CD4-positive, alpha-beta T cell treated with Interleukin-12 subunit alpha and Interleukin-12 subunit beta, for 1 hour (primary cell): ENCODE results near the gene DAB2IP.

ENCODE experiments used
- DNase-seq: peaks from one replicate; pipeline ENCODE4 v3.0.0-alpha.2; 2020

The DAB2IP gene

DNA sequence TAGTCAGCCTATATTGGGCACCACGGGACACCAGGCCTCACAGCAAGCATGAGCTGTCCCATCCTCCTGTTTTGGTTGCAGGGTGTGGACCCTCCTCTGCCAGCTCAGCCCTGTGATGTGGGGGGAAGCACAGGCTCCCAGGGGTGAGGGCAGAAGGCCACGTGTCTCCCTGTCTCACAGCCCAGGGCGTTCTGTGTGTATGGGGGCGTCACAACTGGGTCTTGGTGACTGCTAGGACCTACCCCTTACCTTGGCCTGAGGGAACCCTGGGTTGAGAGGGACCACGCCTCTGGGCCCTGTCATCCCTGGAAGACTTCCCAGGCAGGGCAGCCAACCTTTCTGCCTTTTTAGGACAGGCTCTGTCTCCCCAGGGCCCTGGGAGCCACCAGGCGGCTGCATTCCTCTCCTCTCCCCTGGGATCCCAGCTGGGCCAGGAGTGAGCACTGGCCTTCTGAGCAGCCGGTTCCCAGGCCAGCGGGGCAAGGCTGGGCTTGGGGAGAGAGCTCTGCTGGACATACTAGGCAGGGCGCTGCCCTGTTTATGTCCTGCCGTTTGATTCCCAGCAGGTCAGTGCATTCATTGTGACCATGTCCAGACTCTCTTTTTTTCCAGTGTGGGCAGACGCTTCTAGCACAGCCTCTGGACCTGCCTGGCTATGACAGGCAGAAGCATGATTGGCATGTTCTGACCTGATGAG is 97.4 kb downstream of the DAB2IP start:
- DNase-seq, result no peak

DNA sequence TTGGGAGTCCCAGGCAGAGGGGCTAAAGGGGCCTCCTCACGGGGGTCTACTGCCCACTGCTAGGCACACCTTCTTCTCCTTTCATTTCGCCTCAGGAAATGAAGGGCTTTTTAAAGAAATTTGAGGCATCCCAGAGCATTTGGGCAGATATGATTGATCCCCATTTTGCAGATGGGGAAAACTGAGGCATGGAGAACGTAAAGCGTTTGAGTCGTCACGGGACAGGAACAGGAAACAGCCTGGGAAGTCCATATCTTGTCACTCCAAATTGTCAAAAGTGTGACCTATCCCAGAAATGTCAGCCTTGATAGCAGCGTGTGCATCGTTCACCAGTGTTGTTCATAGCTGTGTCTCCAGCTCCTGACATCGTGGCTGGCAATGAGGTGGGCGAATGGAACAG is 98.2 kb downstream of the DAB2IP start:
- no peak for DNase-seq

DNA sequence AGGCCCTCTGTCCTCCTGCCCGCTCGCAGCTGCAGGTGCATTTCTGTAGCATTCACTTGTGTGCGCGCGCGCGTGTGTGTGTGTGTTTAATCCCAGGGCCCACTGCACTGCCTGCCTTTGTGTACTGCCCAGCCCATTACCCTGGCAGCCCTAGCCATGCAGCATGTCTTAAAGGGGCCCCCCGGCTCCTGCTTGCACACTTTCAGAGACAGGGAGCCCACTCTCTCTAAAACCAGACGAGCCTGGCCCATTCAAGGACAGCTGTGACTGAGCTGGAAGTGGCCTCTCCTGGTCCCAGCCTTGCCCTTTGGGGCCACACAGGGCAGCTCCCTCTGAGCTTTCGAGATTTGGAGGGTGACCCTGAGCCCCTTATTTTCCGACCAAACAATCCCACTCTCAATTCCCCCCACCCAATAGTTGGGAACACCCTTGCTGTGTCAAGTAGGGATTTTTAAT is 98.9 kb downstream of the DAB2IP start:
- no peak for DNase-seq

DNA sequence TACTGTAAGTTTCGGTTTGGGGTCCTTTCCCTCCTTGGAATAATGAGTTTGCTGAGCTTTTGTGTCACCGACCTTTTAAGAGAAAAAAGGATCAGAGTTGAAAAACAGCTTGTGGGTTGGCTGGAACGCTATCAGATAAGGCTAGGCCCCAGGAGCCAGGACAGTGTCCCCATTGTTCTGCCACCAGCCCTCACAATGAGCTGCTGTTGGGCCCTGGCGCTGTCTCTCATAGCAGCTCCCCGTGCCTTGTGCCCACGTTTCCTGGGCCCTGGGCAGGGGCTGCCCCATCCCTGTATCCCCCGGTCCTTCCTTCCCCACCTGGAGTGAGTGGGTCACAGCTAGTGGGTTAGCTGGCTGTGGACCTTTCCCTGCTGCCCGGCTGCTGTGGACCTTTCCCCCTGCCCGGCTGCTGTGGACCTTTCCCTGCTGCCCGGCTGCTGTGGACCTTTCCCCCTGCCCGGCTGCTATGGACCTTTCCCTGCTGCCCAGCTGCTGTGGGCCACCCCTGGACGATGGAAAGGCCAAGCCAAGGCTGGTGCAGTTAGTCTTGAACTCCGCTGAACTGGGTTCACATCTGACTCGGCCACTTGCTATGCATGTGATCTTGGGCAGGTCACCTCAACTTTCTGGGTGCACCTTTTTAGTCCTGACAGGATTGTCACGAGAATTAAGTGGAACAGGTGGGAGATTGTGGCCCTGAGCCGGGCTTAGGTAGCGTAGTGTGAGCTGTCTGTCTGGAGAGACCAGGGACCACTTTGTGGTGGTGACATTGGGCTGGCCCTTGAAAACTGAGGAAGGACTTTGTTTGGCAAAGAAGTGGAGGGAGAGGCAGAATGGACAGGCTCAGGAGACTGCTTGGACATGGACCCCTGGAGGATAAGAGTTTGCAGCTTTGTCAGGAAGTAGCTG is 99.5 kb downstream of the DAB2IP start:
- no peak for DNase-seq

DNA sequence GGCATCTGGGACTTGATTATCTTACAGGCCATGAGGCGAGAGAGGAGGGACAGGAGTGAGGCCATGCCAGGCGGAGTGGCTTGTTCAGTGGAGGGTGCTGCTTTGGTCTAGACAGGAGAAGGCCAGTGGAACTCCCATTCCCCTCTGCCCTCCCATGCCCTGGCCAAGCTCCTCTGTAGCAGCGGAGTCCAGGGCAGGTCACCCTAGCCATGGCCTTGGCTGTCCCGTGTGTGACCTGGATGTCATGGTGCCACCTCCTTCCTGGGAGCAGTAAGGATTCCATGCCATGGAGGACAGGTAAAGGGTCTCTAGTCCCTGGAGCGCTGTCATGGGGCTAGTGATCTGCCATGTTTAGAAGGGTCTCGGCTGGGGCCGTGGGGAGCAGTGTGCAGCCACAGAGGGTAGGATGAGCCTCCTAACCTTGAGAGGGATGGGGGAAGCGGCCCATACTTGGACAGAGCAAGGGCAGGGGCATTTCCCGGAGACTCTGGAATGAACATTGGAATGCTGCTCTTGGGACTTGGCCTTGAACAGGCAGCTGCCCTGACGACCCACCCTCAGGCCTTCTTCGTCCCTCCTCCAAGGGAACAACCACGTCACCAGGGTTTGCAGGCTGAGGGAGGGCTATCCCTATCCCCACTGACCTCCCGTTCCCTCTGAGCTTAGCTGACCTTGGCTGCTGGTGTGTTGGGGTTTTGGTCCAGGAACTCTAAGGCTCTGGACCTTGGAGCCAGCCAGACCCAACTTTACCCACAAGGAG is 100.4 kb downstream of the DAB2IP start:
- DNase-seq, result no peak

DNA sequence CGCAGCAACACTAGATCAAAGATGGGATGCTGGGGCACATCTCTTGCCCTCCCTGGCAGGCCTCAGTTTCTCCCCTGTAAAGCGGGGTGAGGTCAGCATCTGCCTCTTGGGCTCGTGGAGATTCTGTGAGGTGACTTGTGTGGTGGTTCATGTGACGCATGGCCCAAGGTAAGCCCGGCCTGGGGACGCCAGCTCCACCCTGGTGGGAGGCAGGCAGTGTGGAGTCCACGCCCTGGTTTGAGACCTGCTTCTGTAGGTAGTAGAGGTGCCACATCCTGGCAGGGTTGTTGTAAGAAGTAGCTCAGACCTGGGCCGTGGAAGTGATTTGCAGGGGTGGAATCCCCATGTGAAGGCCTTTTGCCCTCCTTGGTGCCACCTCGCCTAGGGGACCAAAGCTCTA is 101.5 kb downstream of the DAB2IP start:
- no peak for DNase-seq

DNA sequence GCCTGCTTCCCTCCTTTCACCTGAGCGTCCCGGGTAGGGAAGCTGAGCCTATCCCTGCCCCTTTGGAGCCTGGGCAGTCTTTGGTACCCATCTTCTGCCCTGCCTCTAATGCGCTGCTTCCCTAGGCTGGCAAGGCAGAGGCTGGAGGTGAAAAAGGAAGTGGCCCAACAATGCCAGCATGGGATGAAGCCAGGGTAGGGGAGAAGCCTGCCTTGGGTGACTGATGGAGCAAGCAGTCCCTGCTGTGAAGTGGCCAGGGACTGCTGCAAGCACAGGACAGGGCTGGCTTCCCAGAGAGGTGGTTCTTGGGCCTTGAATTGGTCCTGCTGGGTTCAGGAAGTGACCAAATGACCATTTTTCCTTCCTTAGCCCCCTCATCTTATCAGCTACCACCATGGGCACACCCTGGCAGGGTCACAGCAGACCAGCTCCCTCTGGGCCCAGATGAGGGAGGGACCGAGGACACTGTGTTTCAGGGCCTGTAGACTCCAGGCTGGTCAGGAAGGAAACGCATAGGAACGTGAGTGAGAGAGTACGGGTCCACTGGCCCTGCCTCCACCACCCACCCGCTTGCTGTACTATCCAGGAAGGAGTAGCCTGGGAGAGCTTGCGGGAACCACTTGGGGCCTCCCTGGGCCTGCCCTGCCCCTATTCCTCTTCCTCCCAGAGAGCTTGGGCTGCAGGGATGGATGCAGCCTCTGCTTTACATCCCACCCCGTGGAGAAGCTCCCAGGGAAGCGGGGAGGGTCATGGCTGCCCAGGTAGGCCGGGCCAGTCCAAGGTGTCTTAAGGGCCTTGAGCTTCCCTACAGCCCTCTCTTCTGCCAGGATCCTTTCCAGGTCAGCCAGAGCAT is 102.6 kb downstream of the DAB2IP start:
- no peak for DNase-seq

DNA sequence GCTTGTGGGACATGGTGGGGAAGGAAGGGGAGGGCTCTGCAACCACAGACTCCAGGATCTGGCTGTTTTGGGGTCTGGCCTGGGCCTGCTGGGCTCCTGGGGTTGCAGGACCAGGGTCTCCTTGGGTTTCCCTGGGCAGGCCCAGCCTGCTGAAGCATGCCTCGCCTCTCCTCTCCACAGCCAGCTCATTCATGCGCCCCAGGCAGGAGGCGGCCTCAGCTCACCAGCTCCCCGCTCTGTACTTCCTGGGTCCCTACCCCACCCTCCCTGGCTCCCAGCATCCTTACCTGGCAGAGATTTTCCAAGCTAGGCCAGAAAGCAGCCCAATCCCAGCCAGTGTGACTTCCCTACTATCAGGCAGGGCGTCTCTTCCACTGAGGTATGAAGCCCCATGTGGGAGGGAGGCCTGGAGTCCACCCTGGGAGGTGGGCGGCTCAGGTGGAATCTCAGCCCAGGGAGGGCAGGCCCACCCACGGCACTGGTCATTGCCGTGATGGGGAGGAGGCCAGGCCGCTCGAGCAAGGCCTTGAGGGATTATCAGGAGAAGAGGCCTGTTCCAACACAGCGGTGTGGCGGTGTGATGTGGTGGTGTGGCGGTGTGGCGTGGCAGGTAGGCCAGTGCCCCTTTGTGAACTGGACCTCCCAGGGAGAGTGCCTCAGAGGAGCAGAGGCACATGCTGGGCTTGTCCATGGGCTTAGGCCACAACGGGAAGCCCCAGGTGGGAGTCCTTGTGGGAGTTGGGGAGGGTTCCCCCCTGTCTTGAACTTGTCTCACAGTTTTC is 103.4 kb downstream of the DAB2IP start:
- DNase-seq, result no peak

DNA sequence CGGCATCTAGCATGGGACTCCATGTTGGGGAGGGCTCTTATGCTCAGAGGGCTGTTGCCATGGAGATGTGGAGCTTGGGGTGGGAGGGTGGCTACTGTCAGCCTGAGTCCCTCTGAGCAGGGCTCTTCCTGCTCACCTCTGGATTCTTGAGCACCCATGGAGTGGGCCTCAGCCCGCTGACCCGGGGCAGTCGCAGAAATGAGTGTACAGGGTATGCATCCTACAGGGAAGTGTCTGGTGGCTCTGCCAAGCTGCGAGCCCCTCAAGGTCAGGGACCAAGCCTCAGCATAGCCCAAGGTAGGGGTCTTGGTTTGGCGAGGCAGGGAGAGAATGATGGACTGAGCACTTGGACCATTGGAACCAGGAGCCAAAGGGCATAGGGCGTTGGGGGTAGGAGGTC is 104.1 kb downstream of the DAB2IP start:
- DNase-seq, result no peak

DNA sequence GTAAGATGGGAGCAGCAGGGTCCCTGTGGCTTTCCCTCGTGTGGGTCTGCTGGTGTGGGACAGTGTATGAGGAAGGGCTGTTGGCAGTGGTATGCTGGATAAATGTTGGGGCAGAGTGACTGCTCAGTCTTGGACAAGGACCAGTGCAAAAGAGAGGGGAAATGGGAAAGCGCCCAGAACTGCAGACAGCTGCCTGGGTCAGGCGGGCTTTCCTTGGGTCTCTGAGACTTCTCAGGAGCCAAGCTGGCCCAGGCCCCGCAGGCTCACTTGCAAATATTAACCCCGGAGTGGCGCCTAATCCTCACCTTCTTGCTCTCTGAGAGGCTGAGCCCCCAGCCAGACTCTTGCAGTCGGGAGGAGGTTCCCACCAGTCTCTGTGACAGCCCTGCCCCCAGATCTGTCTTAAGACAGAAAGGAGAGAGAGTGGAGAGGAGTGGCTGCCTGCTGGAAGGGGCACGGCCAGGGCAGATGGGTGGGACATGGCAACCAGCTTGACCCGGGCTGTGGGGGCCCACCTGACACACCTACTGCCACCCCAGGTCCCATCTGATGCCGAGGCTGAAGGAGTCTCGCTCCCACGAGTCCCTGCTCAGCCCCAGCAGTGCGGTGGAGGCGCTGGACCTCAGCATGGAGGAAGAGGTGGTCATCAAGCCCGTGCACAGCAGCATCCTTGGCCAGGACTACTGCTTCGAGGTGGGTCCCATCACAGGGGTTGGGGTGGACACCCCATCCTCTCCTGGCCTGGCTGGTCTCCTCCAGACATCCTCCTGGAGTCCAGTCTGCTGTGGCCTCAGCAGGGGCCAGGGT is 105.2 kb downstream of the DAB2IP start:
- no peak for DNase-seq

DNA sequence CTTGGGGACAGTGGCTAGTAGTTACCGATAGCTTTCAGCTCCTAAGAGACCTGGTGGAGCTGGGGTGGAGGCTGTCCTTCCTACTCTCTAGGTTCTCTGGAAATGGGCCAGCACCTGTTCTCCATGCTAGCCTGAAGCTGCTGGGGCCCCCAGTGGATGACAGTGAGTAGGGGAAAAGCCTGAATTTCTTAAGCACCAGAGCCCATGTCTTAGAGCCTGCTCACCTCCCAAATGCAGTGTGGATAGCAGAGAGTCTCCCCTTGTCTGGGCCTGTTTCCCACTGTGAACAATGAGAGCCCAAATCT is 105.8 kb downstream of the DAB2IP start:
- no peak for DNase-seq

DNA sequence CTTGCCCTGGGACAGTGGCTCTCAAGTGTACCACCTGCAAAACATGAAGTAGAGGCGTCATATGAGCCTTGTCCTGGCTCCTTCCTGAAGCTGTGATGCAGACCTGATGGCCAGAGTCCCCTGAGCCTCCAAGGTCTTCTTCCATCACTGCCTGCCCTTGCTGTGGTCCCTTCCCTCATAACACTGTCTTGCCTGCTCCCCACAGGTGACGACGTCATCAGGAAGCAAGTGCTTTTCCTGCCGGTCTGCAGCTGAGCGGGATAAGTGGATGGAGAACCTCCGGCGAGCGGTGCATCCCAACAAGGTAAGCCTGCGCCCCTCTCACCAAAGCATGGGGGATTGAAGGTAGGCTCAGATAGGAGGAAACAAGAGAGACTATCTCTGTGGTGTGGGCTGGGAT is 107.3 kb downstream of the DAB2IP start:
- no peak for DNase-seq

DNA sequence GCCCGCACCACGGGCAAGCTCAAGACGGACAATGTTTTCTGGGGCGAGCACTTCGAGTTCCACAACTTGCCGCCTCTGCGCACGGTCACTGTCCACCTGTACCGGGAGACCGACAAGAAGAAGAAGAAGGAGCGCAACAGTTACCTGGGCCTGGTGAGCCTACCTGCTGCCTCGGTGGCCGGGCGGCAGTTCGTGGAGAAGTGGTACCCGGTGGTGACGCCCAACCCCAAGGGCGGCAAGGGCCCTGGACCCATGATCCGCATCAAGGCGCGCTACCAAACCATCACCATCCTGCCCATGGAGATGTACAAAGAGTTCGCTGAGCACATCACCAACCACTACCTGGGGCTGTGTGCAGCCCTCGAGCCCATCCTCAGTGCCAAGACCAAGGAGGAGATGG is 108.6 kb downstream of the DAB2IP start:
- no peak for DNase-seq

DNA sequence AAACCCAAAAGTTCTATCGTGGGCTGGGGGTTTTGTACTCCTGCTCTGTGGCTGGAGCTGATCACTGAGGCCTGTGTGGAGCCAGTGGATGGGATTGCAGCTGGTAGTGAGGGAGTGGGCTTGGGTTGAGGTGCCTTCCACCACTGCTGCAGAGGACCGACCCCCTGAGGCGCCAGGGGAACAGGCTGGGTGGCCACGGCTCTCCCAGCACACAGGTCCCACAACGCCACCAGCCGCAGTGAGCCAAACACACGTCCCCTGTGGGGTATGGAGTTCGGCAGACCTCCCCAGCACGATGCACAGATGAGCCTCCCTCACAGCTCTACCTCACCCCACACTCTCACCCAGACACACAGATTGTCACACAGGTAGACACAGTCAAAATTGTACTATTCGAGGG is 109.1 kb downstream of the DAB2IP start:
- DNase-seq, result no peak

DNA sequence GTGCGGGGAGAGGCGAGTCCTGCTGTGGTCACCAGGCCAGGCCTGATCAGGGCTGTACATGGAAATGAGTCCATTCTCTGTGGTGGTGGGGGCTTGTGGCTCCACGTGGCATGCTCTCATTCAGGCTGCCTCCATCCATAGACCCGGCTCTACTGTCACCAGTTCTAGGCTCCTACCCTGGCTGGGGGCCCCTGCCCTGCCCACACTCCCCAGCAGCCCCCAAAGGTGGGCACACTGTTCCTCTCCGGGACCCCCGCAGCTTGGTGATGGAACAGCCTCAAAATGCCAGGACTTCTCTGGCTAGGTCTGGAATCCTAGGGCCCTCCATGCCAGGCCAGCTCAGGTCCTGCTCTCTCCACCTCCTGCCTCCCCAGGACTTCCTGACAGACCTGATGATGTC is 111.7 kb downstream of the DAB2IP start:
- DNase-seq, result no peak

DNA sequence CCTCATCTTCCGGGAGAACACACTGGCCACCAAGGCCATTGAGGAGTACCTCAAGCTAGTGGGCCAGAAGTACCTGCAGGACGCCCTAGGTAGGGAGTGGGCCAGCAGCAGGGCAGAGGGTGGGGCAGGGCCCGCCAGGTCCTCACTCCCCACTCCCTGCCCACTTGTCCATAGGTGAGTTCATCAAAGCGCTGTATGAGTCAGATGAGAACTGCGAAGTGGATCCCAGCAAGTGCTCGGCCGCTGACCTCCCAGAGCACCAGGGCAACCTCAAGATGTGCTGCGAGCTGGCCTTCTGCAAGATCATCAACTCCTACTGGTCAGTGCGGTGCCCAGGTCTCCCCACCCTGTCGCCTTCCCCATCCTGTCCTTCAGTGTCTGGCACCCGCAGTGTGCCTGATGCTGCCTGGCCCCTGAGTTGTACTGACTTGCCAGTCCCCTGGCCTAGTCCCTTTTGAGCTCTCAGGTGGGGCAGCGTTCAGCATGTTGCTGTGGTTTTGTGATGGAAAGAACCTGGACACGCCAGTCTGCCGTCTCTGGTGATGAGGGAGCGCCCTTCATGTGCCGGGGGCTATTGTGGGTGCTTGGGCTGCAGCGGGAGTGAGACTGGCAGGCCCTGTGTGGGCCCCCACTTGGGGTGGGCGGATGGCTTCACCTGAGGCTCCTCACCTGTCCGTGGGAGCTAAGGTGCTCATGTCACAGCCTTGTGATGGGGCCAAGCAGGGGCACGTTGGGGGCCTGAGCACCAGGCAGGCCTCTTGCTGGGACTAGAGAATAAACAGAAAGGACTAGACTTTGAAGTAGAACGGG is 112.3 kb downstream of the DAB2IP start:
- DNase-seq, result no peak

DNA sequence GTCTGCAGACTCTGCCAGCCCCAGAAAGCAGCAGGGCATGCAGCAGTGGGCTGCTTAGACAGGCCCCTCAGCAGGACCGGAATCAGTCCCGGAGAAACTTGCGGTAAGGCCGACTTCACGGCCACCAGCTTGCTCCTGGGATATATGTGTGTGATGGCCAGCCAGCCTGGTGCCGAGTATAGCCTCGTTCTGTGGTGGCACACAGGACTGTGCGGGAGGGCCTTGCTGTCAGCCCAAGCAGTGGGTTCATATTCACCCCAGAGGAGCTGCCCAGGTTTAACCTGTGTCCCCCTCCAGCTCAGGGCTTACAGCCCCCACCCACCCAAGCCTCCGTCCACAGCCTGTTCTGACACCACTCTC is 112.9 kb downstream of the DAB2IP start:
- no peak for DNase-seq

DNA sequence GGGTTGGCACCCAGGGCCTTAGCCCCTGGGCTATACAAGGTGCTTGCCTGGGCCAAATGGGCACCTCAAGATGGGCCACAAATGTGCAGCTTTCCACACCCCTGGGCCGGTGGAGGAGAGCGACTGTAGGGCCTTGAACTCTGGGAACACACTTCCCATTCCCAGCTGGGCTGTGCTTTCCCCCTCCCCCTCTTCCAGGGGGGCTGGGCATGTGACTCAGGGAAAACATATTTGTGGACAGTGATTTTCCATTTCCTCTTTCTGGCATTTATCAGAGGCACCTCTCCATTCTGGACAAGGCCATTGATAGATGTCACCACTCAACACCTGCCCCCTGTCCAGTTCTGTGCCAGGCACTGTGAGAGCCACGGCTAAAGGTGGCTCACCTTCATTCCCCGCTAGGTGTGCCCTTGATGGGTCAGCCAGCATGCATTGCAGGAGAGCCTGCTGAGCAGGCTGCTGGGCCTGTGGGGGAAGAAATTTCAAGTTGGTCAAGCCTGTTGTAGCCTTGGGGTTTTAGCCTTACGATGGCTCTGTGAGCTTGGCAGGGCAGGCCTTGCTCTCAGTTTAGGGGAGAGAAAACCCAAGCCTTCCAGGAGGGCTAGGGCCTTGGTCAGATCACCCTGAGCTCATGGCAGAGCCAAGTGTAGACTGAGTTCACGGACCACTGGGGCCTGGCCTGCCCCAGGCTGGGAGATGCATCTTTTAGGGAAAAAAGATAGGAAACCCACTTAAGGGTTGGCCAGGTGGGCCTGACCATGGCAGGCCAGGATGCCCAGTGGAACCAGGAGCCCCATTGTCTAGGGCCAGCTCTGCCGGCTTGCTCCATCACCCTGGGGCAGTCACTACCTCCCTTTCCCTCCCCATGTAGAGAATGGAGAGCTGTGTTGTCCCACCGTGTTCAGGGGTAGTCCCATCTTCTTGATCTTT is 113.9 kb downstream of the DAB2IP start:
- no peak for DNase-seq

DNA sequence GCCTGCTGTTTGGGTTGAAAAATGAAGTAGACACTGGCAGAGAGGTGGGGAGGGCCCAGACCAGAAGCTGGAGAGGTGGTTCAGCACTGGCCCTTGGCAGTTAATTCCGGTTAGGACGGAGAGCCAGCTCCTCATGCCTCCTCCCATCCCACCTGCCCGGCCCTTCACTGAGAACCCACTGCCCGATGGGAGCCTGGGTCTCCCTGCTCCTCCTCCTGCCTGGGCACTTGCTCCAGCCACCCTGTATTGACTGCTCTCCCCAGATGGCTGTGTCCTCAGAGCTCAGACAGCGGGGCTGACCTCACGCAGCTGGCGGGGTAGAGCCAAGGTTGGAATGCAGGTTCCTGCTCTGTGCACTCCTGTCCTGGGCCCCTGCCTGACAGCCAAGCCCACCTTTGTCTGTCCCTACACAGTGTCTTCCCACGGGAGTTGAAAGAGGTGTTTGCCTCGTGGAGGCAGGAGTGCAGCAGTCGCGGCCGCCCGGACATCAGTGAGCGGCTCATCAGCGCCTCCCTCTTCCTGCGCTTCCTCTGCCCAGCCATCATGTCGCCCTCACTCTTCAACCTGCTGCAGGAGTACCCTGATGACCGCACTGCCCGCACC is 114.7 kb downstream of the DAB2IP start:
- no peak for DNase-seq
